Peyer's patch (tissue), 4 donors: ENCODE results near the gene BHLHE40. TPM values are rescaled to one million over a fixed set of nuclear protein-coding genes. Genes with fewer than 3 reads are reported as not detected.

Experiments used
- DNase-seq, 3 donors: peaks; one replicate each; pipeline ENCODE4 v3.0.0-alpha.2; 2017 to 2019
- H3K27ac ChIP-seq, 4 donors: fragments of 200-600 bp; sonication (generic); one replicate each; pipeline ENCODE4 v1.5.1; 2016 to 2019
- H3K27me3 ChIP-seq, 2 donors: fragments of 200-600 bp; sonication (generic); one replicate each; pipeline ENCODE4 v1.5.1; 2019
- H3K36me3 ChIP-seq, 3 donors: fragments of 200-600 bp; sonication (generic); one replicate each; pipeline ENCODE4 v1.5.1; 2016 to 2019
- H3K4me1 ChIP-seq, 4 donors: fragments of 200-600 bp; sonication (generic); one replicate each; pipeline ENCODE4 v1.5.1; 2016 to 2019
- H3K4me3 ChIP-seq, 4 donors: fragments of 200-600 bp; sonication (generic); 1 replicate in 3 of 4; 2 replicates in 1 of 4; pipeline ENCODE4 v1.5.1; 2016 to 2019; ENCODE audit warnings: mild to moderate bottlenecking in 1 of 4
- H3K9me3 ChIP-seq, 4 donors: fragments of 200-600 bp; sonication (generic); one replicate each; pipeline ENCODE4 v1.5.1; 2016 to 2019; ENCODE audit warnings: mild to moderate bottlenecking in 1 of 4
- POLR2A ChIP-seq, 2 donors: fragments of 450-650 bp; IDR thresholded peaks; one replicate each; pipeline ENCODE4 v1.5.1; 2017; ENCODE audit warnings: antibody characterized with exemption in 2 of 2, mild to moderate bottlenecking in 2 of 2, moderate library complexity in 2 of 2
- total RNA-seq, 4 donors: library from RNA; depleted of rRNA; stranded (reverse); fragments of >200 nt; gene quantifications; one replicate each; pipeline ENCODE4 v1.1.0, GENCODE V29; 2016
- TF ChIP-seq, protein P1 (sequence below), 6 experiments: fragments of 450-650 bp in 4 of 6; fragments of 200-600 bp in 2 of 6; sonication (generic) in 1 of 6; IDR thresholded peaks; one replicate each; pipeline ENCODE4 v1.5.1; 2017 to 2019; ENCODE audit warnings: antibody characterized with exemption in 6 of 6, mild to moderate bottlenecking in 3 of 6, moderate library complexity in 1 of 6

BHLHE40 gene
- total RNA-seq, 4 donors from 2014 or later: 20.3 to 78.4 (median 44.3) TPM

DNA sequence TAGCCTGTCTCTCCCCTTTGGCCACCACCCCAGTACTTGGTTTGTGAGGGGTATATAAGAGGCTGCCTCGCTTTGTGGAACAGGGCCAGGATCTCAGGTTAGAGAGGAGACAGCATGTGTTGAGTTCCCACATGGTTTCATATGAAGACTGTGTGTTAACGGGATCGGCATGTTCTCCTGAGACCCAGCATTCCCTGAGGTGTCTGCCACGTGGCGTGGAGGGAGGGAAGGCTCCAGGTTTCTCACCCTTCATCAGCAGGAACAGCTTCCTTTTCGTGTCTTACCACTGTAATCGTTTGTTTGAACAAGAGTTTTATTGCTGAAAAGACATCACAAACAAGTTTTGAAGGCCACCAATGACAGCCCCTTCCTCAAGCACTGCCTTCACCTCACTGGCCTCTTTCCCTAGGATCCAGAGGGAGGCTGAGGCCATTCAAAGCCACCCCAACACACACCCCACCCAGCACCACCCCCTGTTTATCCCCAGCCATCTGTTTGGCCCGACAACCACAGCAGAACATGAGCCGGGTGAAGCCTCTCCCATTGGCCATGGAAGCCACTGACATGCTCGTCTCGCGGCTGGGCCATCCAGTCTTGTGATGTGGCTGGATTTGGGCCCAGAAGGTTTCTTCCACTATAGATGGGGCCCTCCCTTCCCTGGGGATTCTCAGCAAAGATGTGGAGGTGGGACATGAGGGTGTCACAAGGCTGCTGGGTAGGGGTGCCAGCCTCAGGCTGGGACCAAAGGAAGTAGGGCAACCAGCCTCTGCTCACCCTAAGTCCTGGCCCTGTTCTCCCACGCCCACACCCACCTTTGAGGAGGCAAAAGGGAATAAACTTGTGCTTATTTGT, 10.0 kb downstream of the BHLHE40 start:
- Histone ChIP-seq H3K27me3 (no peaks in the 10 kb centered on the region), H3K4me1 (peaks cover 0 to 28% (median 11%) of the 10 kb centered on the region in 4 donors), H3K36me3 (no peaks in the 10 kb centered on the region), H3K4me3 (no peak overlapping the region), H3K9me3 (no peaks in the 10 kb centered on the region), H3K27ac (peak overlapping the region in 3 of 4 donors; percentile 5 to 100 (median 56))
- DNase-seq: peak in 1 of 3 donors; percentile 59
- TF ChIP-seq POLR2A (IDR thresholded peaks at IDR 0.05): no peak
- TF ChIP-seq, protein P1, sequence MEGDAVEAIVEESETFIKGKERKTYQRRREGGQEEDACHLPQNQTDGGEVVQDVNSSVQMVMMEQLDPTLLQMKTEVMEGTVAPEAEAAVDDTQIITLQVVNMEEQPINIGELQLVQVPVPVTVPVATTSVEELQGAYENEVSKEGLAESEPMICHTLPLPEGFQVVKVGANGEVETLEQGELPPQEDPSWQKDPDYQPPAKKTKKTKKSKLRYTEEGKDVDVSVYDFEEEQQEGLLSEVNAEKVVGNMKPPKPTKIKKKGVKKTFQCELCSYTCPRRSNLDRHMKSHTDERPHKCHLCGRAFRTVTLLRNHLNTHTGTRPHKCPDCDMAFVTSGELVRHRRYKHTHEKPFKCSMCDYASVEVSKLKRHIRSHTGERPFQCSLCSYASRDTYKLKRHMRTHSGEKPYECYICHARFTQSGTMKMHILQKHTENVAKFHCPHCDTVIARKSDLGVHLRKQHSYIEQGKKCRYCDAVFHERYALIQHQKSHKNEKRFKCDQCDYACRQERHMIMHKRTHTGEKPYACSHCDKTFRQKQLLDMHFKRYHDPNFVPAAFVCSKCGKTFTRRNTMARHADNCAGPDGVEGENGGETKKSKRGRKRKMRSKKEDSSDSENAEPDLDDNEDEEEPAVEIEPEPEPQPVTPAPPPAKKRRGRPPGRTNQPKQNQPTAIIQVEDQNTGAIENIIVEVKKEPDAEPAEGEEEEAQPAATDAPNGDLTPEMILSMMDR (IDR thresholded peaks at IDR 0.05): no peak

DNA sequence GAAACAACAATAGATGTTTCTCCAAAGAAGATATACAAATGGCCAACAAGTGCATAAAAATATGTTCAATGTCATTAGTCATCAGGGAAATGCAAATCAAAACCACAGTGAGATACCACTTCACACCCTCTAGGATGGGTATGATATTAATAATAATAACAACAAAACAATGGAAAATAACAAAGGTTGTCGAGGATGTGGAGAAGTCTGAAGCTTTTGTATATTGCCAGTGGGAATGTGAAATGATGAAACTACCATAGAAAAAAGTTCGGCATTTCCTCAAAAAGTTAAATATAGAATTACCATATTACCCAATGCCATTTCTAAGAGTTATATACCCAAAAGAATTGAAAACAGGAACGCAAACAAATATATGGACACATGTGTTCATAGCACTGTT, 10.8 kb downstream of the BHLHE40 start:
- no peak for DNase-seq
- Histone ChIP-seq H3K27me3 (no peaks in the 10 kb centered on the region), H3K36me3 (no peaks in the 10 kb centered on the region), H3K4me1 (peaks cover 0 to 22% (median 8%) of the 10 kb centered on the region in 4 donors), H3K27ac (no peak overlapping the region), H3K4me3 (no peak overlapping the region), H3K9me3 (no peaks in the 10 kb centered on the region)
- TF ChIP-seq, protein P1 (IDR thresholded peaks at IDR 0.05): no peak
- no peak for TF ChIP-seq POLR2A (IDR thresholded peaks at IDR 0.05)

DNA sequence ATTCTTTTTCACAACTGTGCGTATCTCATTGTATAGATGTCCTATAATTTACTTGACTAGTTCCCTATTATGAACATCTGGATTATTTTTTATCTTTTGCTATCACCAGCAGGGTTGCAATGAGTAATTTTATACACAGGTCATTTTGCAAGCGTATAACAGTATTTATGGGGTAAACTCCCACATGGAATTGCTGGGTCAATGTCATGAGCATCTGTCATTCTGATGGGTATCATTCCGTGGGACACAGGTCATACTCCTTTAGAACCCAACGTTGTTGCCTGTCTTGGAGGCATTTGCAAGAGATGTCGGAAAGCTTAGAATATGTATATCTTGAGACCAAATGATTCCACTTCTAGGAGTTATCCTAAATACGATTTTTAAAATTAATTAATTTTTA, 12.9 kb downstream of the BHLHE40 start:
- Histone ChIP-seq H3K27me3 (no peaks in the 10 kb centered on the region), H3K27ac (no peak overlapping the region), H3K9me3 (no peaks in the 10 kb centered on the region), H3K4me3 (no peak overlapping the region), H3K36me3 (no peaks in the 10 kb centered on the region), H3K4me1 (peaks cover 0 to 6% (median 0%) of the 10 kb centered on the region in 4 donors)
- DNase-seq: no peak
- no peak for TF ChIP-seq POLR2A (IDR thresholded peaks at IDR 0.05)
- TF ChIP-seq, protein P1 (IDR thresholded peaks at IDR 0.05): no peak

DNA sequence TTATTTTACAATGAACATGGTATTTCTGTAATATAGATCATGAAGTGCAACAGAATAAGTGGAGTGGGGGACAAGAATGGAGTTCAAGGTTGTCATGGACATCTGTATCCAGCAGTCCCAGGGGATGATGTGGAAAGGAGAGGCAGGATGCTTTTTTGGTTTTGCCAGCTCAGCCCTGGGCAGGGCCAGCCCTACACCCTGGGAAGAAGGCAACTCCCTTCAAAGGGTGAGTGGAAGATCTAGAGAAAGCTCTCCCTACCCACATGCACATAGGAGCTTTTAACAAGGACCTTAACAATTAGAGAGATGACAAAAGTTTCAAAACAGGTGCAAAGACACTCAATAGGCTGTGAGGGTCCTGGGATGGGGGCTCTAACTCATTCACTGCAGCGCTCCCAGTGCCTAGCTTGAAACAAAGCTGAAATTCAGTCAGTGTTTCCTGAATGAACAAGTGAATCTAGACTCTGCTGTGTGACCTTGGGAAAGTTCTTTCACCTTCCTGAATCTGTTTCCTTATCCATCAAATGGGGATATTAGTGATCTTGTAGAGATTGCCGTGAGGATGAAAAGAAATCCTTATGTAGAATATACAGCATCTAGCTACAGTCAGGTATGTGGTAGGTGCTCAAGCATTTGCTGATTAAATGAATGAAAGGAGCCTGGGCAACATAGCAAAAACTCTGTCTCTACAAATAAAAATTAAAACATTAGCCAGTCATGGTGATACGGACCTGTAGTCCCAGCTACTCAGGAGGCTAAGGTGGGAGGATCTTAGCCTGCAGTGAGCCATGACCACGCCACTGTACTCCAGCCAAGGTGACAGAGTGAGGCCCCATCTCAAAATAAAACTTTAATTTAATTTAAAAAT, 14.3 kb downstream of the BHLHE40 start:
- TF ChIP-seq, protein P1 (IDR thresholded peaks at IDR 0.05): no peak
- no peak for TF ChIP-seq POLR2A (IDR thresholded peaks at IDR 0.05)
- DNase-seq: no peak
- H3K27me3 ChIP-seq: no peaks in the 10 kb centered on the region
- H3K9me3 ChIP-seq: no peaks in the 10 kb centered on the region
- H3K4me1 ChIP-seq: peaks cover 0 to 3% (median 0%) of the 10 kb centered on the region in 4 donors
- H3K27ac ChIP-seq: no peak overlapping the region
- no peak overlapping the region for H3K4me3 ChIP-seq
- H3K36me3 ChIP-seq: no peaks in the 10 kb centered on the region

DNA sequence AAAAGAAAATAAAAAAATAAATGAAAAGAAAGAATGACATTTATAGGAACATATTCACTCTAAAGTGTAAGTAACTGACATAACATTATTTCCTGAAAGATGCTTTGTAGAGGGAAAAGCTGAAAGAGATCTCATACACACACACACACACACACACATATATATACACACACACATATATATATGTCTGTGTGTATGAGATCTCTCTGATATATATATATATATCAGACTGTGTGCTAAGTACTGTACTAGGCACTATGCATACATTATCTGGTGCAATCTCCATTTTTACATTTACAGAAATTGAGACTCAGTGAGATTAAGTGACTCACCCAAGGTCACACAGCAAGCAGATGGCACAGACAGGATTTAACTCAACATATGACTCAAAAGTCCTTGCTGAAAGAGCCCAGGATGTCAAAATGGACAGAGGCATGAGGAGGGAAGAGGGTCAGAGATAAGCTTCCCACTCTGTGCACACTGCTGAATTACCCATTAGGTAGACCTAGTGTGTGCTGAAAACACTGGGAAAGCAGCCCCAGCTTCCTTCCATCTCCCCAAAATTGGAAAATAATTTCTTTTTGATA, 15.0 kb downstream of the BHLHE40 start:
- Histone ChIP-seq H3K4me3 (no peak overlapping the region), H3K27me3 (no peaks in the 10 kb centered on the region), H3K36me3 (no peaks in the 10 kb centered on the region), H3K4me1 (no peaks in the 10 kb centered on the region), H3K27ac (peak overlapping the region in 2 of 4 donors; percentile 23 to 35), H3K9me3 (no peaks in the 10 kb centered on the region)
- no peak for DNase-seq
- TF ChIP-seq, protein P1 (IDR thresholded peaks at IDR 0.05): no peak
- no peak for TF ChIP-seq POLR2A (IDR thresholded peaks at IDR 0.05)
